ENCODE data around the gene ARHGEF10L. TPM values are rescaled to one million over a fixed set of nuclear protein-coding genes. Genes with fewer than 3 reads are reported as not detected.

The ARHGEF10L gene
- total and polyA plus RNA-seq, 8 donors: 36.2 to 104 (median 52.8) TPM

- 80 to 85% methylated on average over 6 of the region's 6 CpGs for WGBS, 2 donors
- FAIRE-seq: no peak
- intact Hi-C loops (cut with DNase I): no loop called here
- H3K4me3 ChIP-seq: no peak overlapping the region
- H3K27ac ChIP-seq: peak overlapping the region in 1 of 4 donors; percentile 11
- ATAC-seq: no peak
- no peak for TF ChIP-seq CTCF (IDR thresholded peaks at IDR 0.05)
- no peak for DNase-seq
- no peaks in the 10 kb centered on the region for H3K27me3 ChIP-seq
- peaks cover 32 to 56% (median 42%) of the 10 kb centered on the region in 3 donors for H3K4me1 ChIP-seq
- H3K9me3 ChIP-seq: no peaks in the 10 kb centered on the region
- no peaks in the 10 kb centered on the region for H3K36me3 ChIP-seq
These were observed 28.1 kb downstream of the ARHGEF10L start for GRCh38 chr1:17567582-17567981.

GRCh38 chr1:17568014-17568900 is 28.8 kb downstream of the ARHGEF10L start:
- no peak overlapping the region for H3K4me3 ChIP-seq
- 92 to 95% methylated on average over 11 of the region's 11 CpGs for WGBS, 2 donors
- H3K4me1 ChIP-seq: peaks cover 32 to 53% (median 40%) of the 10 kb centered on the region in 3 donors
- H3K27me3 ChIP-seq: no peaks in the 10 kb centered on the region
- no peak for ATAC-seq
- no peak for FAIRE-seq
- H3K27ac ChIP-seq: peak overlapping the region; percentile 75 to 94 (median 84)
- no peak for TF ChIP-seq CTCF (IDR thresholded peaks at IDR 0.05)
- no peaks in the 10 kb centered on the region for H3K9me3 ChIP-seq
- H3K36me3 ChIP-seq: no peaks in the 10 kb centered on the region
- DNase-seq: no peak
- intact Hi-C loops (cut with DNase I): no loop called here

GRCh38 chr1:17569200-17570139 is 30.0 kb downstream of the ARHGEF10L start:
- peaks cover 25 to 51% (median 33%) of the 10 kb centered on the region in 3 donors for H3K4me1 ChIP-seq
- DNase-seq (peak in 5 of 6 donors; percentile 83 to 85 (median 84)), ATAC-seq (peak; percentile 68 to 79 (median 75)), FAIRE-seq (no peak)
- TF ChIP-seq CTCF (IDR thresholded peaks at IDR 0.05): no peak
- WGBS, 2 donors: 23 to 25% methylated on average over 16 of the region's 16 CpGs
- H3K27me3 ChIP-seq: no peaks in the 10 kb centered on the region
- H3K27ac ChIP-seq: peak overlapping the region; percentile 75 to 94 (median 84)
- no peaks in the 10 kb centered on the region for H3K9me3 ChIP-seq
- intact Hi-C loops (cut with DNase I): no loop called here
- H3K36me3 ChIP-seq: no peaks in the 10 kb centered on the region
- H3K4me3 ChIP-seq: no peak overlapping the region

GRCh38 chr1:17570228-17570627 is 30.7 kb downstream of the ARHGEF10L start:
- ATAC-seq: no peak
- no peak overlapping the region for H3K4me3 ChIP-seq
- WGBS, 2 donors: 79 to 89% methylated on average over 3 of the region's 3 CpGs
- intact Hi-C loops (cut with DNase I): no loop called here
- H3K36me3 ChIP-seq: no peaks in the 10 kb centered on the region
- peak overlapping the region; percentile 75 to 94 (median 84) for H3K27ac ChIP-seq
- TF ChIP-seq CTCF (IDR thresholded peaks at IDR 0.05): no peak
- DNase-seq: no peak
- H3K27me3 ChIP-seq: no peaks in the 10 kb centered on the region
- peaks cover 18 to 44% (median 25%) of the 10 kb centered on the region in 3 donors for H3K4me1 ChIP-seq
- FAIRE-seq: no peak
- no peaks in the 10 kb centered on the region for H3K9me3 ChIP-seq
